HFF-Myc (cell line): ENCODE data around the gene MYO5B.

Experiments
- DNase-seq: peaks from one replicate; pipeline ENCODE4 v3.0.0-alpha.2; 2011; ENCODE audit warnings: low read depth; ENCODE audit errors: extremely low read depth
- H3K4me3 ChIP-seq: replicated peaks from 2 replicates; pipeline ENCODE4 v1.5.1; 2011; ENCODE audit warnings: low read depth, mild to moderate bottlenecking, control low read depth, low read length
- TF ChIP-seq, protein P1 (sequence below): IDR thresholded peaks from 2 replicates; pipeline ENCODE4 v1.5.1; 2012; ENCODE audit warnings: mild to moderate bottlenecking, low read depth, low read length, control low read depth; ENCODE audit errors: missing control alignments

MYO5B gene

DNA sequence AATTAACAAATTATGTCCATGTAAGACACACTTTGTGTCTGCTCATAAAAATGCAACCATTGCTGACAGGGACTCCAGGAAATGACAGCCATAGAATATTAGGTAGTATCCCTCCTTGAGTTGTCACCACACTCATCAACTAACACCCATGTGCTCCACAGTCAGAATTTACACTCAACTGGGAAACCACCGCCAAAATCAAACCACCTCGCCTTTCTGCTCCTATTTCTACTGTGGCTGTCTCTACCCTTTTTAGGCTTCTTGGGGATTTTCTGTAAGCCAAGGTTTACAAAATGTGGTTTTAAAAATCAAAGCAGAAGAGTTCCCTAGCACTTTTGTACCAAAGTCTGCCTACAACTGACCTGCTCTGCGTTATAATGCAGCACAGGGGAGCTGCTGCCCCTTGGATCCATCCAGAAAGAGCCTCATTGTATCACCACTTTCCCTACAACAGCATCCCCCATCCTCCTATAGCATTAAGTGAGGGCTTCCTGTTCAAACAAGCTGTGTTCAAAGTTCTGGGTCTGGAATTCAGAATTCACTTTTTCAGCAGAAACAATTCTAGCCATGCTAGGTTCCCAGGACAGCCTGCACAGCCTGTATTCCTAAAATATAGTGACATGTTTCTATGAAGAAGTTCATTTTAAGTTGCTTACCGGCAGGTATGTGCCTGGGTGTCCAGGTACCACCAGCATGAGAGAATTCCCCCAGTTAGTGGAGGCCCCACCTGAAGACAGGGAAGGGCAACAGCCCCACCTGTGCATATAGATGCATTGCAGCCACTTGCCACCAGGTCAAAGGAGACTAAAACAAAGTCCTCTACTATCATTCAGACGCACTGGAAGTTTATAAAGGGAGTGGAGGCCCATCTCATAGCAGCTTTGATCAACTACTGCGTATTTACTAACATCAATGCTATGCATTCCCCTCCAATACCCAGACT, 104.3 kb downstream of the MYO5B start:
- DNase-seq = no peak
- H3K4me3 ChIP-seq = no peak overlapping the region
- TF ChIP-seq, protein P1, sequence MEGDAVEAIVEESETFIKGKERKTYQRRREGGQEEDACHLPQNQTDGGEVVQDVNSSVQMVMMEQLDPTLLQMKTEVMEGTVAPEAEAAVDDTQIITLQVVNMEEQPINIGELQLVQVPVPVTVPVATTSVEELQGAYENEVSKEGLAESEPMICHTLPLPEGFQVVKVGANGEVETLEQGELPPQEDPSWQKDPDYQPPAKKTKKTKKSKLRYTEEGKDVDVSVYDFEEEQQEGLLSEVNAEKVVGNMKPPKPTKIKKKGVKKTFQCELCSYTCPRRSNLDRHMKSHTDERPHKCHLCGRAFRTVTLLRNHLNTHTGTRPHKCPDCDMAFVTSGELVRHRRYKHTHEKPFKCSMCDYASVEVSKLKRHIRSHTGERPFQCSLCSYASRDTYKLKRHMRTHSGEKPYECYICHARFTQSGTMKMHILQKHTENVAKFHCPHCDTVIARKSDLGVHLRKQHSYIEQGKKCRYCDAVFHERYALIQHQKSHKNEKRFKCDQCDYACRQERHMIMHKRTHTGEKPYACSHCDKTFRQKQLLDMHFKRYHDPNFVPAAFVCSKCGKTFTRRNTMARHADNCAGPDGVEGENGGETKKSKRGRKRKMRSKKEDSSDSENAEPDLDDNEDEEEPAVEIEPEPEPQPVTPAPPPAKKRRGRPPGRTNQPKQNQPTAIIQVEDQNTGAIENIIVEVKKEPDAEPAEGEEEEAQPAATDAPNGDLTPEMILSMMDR = no peak

DNA sequence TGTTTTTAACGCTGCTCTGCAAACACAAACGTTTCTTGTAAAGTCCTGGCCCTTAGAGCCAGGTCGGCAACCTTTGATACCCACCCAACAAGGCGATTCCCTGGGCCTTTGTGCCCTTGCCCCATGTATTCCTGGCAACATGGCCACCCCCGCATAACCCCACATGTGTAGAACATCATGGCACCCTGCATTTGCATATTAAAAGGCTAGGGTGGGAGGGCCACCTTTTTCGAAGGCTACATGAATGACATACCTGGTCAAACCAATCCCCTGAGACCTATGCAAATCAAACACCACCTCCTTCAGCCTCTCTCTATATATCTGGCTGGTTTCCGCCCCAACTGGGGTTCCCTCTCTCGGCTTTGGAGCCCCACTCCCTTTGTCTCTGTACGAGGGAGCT, 105.2 kb downstream of the MYO5B start:
- no peak for DNase-seq
- TF ChIP-seq, protein P1 = no peak
- no peak overlapping the region for H3K4me3 ChIP-seq

DNA sequence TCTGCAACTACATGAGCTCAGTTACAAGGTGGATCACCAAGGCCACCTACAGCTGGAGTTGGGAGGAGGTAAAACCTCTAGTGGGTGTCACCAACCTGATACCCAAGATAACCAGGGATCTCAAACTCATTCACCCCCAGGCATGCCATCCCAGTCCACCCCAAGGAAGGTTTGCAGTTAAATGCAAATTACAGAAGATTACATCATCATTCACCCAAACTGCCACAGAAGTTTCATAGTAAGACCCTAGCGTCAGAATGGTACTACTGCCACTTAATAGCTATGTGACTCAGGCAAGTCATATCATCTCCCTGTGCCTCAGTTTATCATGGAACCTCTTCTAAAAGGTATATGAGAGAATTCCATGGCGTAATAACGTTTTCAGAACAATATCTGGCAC, 111.2 kb downstream of the MYO5B start:
- no peak overlapping the region for H3K4me3 ChIP-seq
- TF ChIP-seq, protein P1 = no peak
- no peak for DNase-seq

DNA sequence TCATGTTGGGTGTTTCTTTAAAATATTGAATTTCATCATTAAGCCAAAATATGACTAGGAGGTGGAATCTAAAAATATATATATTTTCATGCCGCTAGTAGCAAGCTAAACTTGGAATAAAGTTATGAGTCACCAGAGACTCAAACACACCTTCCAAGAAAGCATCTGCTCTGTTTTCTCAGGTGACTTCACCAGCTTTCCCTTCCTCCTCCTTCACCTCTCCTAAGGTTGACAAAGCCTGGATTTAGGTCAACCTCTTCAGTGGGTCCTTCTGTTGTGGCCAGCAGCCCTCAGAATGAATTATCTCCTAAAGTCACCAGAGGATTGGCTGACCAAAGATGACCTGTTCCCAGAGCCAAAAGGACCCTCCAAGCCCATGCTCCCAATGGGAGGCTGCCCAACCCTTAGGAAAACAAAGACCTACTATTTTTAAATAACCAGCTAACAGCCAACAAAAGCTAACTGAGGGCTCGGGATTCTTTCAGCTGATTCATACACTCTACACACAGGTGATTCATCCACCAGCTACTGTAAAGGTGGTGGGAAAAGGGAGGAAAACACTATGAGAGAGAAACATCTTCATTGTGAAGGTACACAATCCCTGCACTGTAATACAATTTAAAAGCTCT, 113.9 kb downstream of the MYO5B start:
- H3K4me3 ChIP-seq = no peak overlapping the region
- no peak for DNase-seq
- TF ChIP-seq, protein P1 = no peak

DNA sequence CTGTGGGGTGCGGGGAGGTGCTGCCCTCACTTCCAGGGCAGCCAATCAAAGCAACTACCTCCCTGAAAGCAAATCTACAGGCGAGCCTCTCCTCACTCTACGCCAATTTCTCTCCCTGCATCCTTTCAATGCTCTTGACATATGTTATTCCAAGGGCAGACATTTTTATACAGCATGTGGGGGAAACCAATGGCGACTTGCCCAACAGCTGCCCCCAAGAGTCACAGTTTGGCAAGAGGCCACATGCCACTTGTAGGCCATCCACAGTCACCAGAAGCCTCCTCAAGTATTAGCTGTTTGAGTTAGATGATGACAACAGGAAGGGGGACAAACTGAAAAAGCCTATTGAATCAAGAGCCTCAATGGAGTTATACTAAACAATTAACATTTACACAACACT, 114.6 kb downstream of the MYO5B start:
- no peak overlapping the region for H3K4me3 ChIP-seq
- TF ChIP-seq, protein P1 = no peak
- no peak for DNase-seq

DNA sequence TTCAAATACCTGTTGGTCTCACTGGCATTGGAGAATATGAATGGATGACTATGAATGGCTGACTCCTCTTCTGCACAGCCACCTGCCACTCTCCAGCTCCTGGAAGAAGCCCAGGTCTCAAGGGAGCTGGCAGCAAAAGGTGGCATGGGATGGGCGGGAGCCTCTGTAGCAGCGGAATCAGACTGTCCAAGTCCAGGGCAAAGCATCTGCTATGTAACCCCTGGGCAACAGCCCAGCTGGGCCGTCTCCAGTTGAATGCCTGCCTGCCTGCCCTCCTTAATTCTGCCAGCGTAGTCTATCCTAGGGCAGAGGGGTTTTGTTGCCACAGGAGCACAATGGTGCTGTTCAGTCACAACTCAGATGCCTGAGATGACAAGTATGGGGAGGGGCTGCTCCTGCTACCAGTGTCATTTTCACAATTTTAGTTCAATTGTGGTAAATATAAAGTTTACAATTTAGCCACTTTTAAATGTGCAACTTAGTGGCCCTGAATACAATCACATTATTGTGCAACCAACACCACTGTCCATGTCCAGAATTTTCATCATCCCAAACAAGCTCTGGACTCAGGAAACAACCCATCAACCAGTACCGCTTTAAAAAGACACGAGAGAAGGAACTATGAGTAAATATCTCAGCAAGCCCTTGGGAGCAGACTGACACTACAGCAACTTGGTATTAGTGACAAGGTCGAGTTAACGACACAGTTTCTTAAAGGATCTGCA, 115.2 kb downstream of the MYO5B start:
- TF ChIP-seq, protein P1 = no peak
- H3K4me3 ChIP-seq = no peak overlapping the region
- DNase-seq = no peak
